ENCODE measurements around the gene MOB2. TPM values are rescaled to one million over a fixed set of nuclear protein-coding genes. Genes with fewer than 3 reads are reported as not detected.

Gene MOB2
- total and polyA plus RNA-seq, 9 of the 15 experiments (the other 6 are each of a cell fraction or from before 2014, with no cell fraction given) = 0.17 to 36.8 (median 19.2) TPM

DNA sequence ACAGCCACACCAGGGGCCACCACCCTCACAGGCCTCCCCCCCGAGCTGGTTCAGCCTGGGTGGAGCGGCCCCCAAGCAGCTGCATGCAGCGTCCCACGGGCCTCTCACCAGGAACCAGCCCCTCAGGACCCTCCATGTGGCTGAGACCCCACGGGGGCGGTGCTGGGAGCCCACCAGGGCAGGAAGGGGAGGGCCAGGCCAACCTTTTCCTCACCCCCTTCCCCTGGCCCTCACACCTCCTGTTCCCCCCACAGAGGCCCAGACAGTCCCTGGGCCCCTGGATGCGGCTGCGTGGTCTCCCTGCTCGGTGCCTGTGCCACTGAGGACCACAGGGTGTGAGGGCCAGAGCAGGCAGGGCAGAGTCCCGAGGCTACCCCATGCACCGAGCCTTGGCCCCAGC, 46.5 kb downstream of the MOB2 start:
- ChIA-PET POLR2A (no interaction called here), CTCF (ENCODE audit: low intra/inter-chr PET ratio) (no interaction called here)
- DNase-seq (ENCODE audit: extremely low read depth in 1 of 4, low spot score in 3 of 4) (no peak), FAIRE-seq (no peak), ATAC-seq (no peak)
- 0% methylated on average over 7 of the region's 11 CpGs for WGBS (ENCODE audit: insufficient coverage, low coverage, missing lambda C conversion rate)
- Histone ChIP-seq H3K79me2 (ENCODE audit: control insufficient read depth, insufficient read depth, low read length) (no peaks in the 10 kb centered on the region), H3K4me3 (no peak overlapping the region), H3K9me1 (ENCODE audit: control insufficient read depth, insufficient read depth, low read length) (no peaks in the 10 kb centered on the region), H3K9ac (ENCODE audit: insufficient read depth in 1 of 2, low read depth in 2 of 2, low read length in 2 of 2) (no peak overlapping the region), H3K27ac (ENCODE audit: extremely low read depth, low read depth, low read length) (no peak overlapping the region), H4K20me1 (replicated peaks; ENCODE audit: control insufficient read depth, insufficient read depth, low read length) (peaks cover 9% of the 10 kb centered on the region; the same call in 1 of the 2 replicates), H3K4me1 (replicated peaks in 1 of 2; ENCODE audit: control insufficient read depth in 2 of 2, insufficient read depth in 2 of 2, low read length in 2 of 2) (peaks cover 0 to 59% of the 10 kb centered on the region in 2 experiments; a peak in 3 of 5 replicates), H2AFZ (ENCODE audit: low read depth, low read length) (no peak overlapping the region), H3K9me3 (replicated peaks; ENCODE audit: control insufficient read depth, insufficient read depth, low read depth, low read length) (no peaks in the 10 kb centered on the region), H3K36me3 (ENCODE audit: control insufficient read depth, insufficient read depth, low read length) (no peaks in the 10 kb centered on the region), H3K27me3 (ENCODE audit: control insufficient read depth in 2 of 2, insufficient read depth in 2 of 2, low read length in 2 of 2) (peaks cover 0 to 15% of the 10 kb centered on the region in 2 experiments; a peak in 2 of 5 replicates), H3K4me2 (ENCODE audit: insufficient read depth, low read length) (no peak overlapping the region)
- BruUV-seq (replicated peaks) = no TSS peak
- in situ Hi-C loops (cut with MboI) (no loop called here), intact Hi-C loops (cut with micrococcal nuclease) (no loop called here)
- TF ChIP-seq RBM39 (optimal IDR thresholded peaks at IDR 0.05; ENCODE audit: low read depth, low read length) = no peak
- no peak for TF ChIP-seq U2AF2 (optimal IDR thresholded peaks at IDR 0.05; ENCODE audit: low read depth, low read length)
- TF ChIP-seq, protein P1, sequence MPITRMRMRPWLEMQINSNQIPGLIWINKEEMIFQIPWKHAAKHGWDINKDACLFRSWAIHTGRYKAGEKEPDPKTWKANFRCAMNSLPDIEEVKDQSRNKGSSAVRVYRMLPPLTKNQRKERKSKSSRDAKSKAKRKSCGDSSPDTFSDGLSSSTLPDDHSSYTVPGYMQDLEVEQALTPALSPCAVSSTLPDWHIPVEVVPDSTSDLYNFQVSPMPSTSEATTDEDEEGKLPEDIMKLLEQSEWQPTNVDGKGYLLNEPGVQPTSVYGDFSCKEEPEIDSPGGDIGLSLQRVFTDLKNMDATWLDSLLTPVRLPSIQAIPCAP (CRISPR knock-in tag; IDR thresholded peaks at IDR 0.05; ENCODE audit: borderline replicate concordance) = no peak
- TF ChIP-seq, protein P2, sequence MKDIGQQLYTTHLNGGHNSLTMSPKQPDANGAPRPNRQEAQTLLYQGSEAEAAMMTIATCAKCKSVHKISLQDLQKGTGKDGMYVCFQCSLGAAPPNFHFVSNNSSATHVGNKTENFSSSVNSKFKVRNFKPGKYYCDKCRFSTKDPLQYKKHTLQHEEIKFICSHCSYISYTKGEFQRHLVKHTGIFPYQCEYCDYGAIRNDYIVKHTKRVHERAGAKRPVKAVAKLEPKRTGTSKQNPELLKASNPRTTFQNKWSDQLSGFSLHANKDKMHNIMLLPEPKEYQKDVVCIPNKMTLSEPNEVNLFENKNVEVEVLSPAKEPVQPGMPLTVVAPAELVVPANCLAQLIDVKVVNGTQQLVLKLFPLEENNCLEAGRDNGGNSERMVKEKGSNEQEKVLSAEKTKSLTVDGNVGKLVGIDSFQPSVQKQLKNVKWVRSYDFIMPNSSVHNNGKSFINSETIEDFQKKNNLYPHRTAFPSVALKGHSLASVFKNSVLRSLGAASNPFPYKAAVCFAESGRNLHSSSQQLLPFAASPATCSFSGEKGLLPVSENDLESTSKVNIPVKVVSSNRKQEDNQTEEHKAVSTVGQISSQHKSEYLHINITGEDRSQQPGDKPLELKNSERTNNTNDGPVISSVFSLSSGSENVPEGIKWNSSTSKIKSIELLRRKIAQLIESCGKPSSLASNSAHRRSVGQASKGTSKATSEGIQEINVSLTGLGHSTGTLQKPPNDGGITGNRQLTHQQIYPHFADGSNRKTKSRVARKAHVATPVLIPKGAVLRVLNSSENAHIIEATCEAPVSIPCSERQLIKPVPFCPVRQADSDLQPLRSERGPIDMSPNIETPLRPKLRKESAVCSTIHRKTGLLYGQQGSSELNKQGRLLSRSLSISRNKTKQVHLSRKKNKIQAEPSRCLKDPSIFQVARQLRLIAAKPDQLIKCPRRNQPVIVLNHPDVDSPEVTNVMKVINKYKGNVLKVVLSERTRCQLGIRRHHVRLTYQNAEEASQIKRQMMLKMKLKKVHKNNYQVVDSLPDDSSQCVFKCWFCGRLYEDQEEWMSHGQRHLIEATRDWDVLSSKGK (CRISPR knock-in tag; IDR thresholded peaks at IDR 0.05) = no peak
- TF ChIP-seq, protein P3, sequence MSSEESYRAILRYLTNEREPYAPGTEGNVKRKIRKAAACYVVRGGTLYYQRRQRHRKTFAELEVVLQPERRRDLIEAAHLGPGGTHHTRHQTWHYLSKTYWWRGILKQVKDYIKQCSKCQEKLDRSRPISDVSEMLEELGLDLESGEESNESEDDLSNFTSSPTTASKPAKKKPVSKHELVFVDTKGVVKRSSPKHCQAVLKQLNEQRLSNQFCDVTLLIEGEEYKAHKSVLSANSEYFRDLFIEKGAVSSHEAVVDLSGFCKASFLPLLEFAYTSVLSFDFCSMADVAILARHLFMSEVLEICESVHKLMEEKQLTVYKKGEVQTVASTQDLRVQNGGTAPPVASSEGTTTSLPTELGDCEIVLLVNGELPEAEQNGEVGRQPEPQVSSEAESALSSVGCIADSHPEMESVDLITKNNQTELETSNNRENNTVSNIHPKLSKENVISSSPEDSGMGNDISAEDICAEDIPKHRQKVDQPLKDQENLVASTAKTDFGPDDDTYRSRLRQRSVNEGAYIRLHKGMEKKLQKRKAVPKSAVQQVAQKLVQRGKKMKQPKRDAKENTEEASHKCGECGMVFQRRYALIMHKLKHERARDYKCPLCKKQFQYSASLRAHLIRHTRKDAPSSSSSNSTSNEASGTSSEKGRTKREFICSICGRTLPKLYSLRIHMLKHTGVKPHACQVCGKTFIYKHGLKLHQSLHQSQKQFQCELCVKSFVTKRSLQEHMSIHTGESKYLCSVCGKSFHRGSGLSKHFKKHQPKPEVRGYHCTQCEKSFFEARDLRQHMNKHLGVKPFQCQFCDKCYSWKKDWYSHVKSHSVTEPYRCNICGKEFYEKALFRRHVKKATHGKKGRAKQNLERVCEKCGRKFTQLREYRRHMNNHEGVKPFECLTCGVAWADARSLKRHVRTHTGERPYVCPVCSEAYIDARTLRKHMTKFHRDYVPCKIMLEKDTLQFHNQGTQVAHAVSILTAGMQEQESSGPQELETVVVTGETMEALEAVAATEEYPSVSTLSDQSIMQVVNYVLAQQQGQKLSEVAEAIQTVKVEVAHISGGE (CRISPR knock-in tag; IDR thresholded peaks at IDR 0.05) = no peak
- TF ChIP-seq, protein P4, sequence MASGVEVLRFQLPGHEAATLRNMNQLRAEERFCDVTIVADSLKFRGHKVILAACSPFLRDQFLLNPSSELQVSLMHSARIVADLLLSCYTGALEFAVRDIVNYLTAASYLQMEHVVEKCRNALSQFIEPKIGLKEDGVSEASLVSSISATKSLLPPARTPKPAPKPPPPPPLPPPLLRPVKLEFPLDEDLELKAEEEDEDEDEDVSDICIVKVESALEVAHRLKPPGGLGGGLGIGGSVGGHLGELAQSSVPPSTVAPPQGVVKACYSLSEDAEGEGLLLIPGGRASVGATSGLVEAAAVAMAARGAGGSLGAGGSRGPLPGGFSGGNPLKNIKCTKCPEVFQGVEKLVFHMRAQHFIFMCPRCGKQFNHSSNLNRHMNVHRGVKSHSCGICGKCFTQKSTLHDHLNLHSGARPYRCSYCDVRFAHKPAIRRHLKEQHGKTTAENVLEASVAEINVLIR (CRISPR knock-in tag; IDR thresholded peaks at IDR 0.05) = no peak
- TF ChIP-seq GABPB2 (CRISPR knock-in tag; conservative IDR thresholded peaks at IDR 0.05) = no peak
- no peak for TF ChIP-seq L3MBTL2 (IDR thresholded peaks at IDR 0.05)
- no peak for TF ChIP-seq FOS (IDR thresholded peaks at IDR 0.05; ENCODE audit: extremely low read depth, insufficient read length)
- no peak for TF ChIP-seq SIN3A (IDR thresholded peaks at IDR 0.05; ENCODE audit: borderline replicate concordance in 2 of 2, control insufficient read depth in 1 of 2, low read depth in 2 of 2, low read length in 2 of 2)
- TF ChIP-seq, protein P5, sequence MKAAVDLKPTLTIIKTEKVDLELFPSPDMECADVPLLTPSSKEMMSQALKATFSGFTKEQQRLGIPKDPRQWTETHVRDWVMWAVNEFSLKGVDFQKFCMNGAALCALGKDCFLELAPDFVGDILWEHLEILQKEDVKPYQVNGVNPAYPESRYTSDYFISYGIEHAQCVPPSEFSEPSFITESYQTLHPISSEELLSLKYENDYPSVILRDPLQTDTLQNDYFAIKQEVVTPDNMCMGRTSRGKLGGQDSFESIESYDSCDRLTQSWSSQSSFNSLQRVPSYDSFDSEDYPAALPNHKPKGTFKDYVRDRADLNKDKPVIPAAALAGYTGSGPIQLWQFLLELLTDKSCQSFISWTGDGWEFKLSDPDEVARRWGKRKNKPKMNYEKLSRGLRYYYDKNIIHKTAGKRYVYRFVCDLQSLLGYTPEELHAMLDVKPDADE (conservative IDR thresholded peaks at IDR 0.05; ENCODE audit: control insufficient read depth, low read depth, low read length) = no peak
